ENCODE results near the gene SOX10.

Gene SOX10

GRCh38 chr22:37967637-37968451, 16.5 kb downstream of the SOX10 start:
- H3K4me3 ChIP-seq (ENCODE audit: low read length in 2 of 2) = no peak overlapping the region
- H3K9ac ChIP-seq (ENCODE audit: low read depth, low read length, poor library complexity) = peak overlapping the region; percentile 67
- H3K4ac ChIP-seq (ENCODE audit: low read length) = peak overlapping the region; percentile 14
- peak overlapping the region; percentile 46 for H2BK15ac ChIP-seq (ENCODE audit: low read length)
- H3K9me3 ChIP-seq (replicated peaks in 1 of 2; ENCODE audit: control insufficient read depth in 2 of 2, insufficient read depth in 1 of 2, low read depth in 1 of 2, low read length in 2 of 2) = no peaks in the 10 kb centered on the region
- peaks cover 4% of the 10 kb centered on the region for H3K79me1 ChIP-seq (ENCODE audit: low read depth, low read length)
- WGBS, 2 donors (ENCODE audit: extremely low coverage in 2 of 2, insufficient read length in 2 of 2, insufficient replicate concordance in 1 of 2) = no CpG with 5 or more reads among the region's 14 CpGs
- no peaks in the 10 kb centered on the region for H3K27me3 ChIP-seq (ENCODE audit: control insufficient read depth in 3 of 3, insufficient read depth in 3 of 3, low read depth in 1 of 3, low read length in 3 of 3)
- H3K27ac ChIP-seq (replicated peaks; ENCODE audit: low read length) = peak overlapping the region; percentile 83
- H2BK12ac ChIP-seq (ENCODE audit: low read length) = no peak overlapping the region
- peak overlapping the region; percentile 33 for H2AK5ac ChIP-seq (ENCODE audit: low read depth, low read length)
- no peak overlapping the region for H3K23ac ChIP-seq (ENCODE audit: low read depth, low read length, poor library complexity)
- DNase-seq (ENCODE audit: low spot score) = no peak
- H3K18ac ChIP-seq (ENCODE audit: low read length) = peak overlapping the region; percentile 92
- H3K14ac ChIP-seq (ENCODE audit: low read length) = no peak overlapping the region
- H4K91ac ChIP-seq (ENCODE audit: low read depth, low read length, poor library complexity) = no peak overlapping the region
- no peak overlapping the region for H2AFZ ChIP-seq (ENCODE audit: low read length)
- no peak overlapping the region for H2BK120ac ChIP-seq (ENCODE audit: low read depth, low read length)
- H3K36me3 ChIP-seq (replicated peaks in 1 of 2; ENCODE audit: control insufficient read depth in 2 of 2, insufficient read depth in 2 of 2, low read length in 2 of 2) = peaks cover 13 to 69% of the 10 kb centered on the region in 2 donors
- peak overlapping the region; percentile 21 for H3K4me2 ChIP-seq (ENCODE audit: insufficient read depth, low read length, poor library complexity, severe bottlenecking)
- peaks cover 9 to 30% of the 10 kb centered on the region in 2 donors for H3K4me1 ChIP-seq (ENCODE audit: control insufficient read depth in 2 of 2, insufficient read depth in 1 of 2, low read depth in 1 of 2, low read length in 2 of 2)
- no peak overlapping the region for H4K8ac ChIP-seq (ENCODE audit: low read depth, low read length)
- H2BK5ac ChIP-seq (ENCODE audit: low read length) = peak overlapping the region; percentile 89

GRCh38 chr22:37967147-37967546, 17.2 kb downstream of the SOX10 start:
- Histone ChIP-seq H3K4me2 (ENCODE audit: insufficient read depth, low read length, poor library complexity, severe bottlenecking) (no peak overlapping the region), H3K4me1 (ENCODE audit: control insufficient read depth in 2 of 2, insufficient read depth in 1 of 2, low read depth in 1 of 2, low read length in 2 of 2) (peaks cover 9 to 28% of the 10 kb centered on the region in 2 donors), H3K9me3 (replicated peaks in 1 of 2; ENCODE audit: control insufficient read depth in 2 of 2, insufficient read depth in 1 of 2, low read depth in 1 of 2, low read length in 2 of 2) (no peaks in the 10 kb centered on the region), H3K23ac (ENCODE audit: low read depth, low read length, poor library complexity) (no peak overlapping the region), H3K9ac (ENCODE audit: low read depth, low read length, poor library complexity) (peak overlapping the region; percentile 25), H3K4ac (ENCODE audit: low read length) (no peak overlapping the region), H3K18ac (ENCODE audit: low read length) (no peak overlapping the region), H3K79me1 (ENCODE audit: low read depth, low read length) (peaks cover 3% of the 10 kb centered on the region), H3K27ac (replicated peaks; ENCODE audit: low read length) (peak overlapping the region; percentile 83), H2BK15ac (ENCODE audit: low read length) (no peak overlapping the region), H2BK12ac (ENCODE audit: low read length) (peak overlapping the region; percentile 50), H2BK5ac (ENCODE audit: low read length) (peak overlapping the region; percentile 57), H3K4me3 (ENCODE audit: low read length in 2 of 2) (no peak overlapping the region), H3K14ac (ENCODE audit: low read length) (no peak overlapping the region), H3K27me3 (ENCODE audit: control insufficient read depth in 3 of 3, insufficient read depth in 3 of 3, low read depth in 1 of 3, low read length in 3 of 3) (no peaks in the 10 kb centered on the region), H4K8ac (ENCODE audit: low read depth, low read length) (no peak overlapping the region), H2AK5ac (ENCODE audit: low read depth, low read length) (no peak overlapping the region), H3K36me3 (replicated peaks in 1 of 2; ENCODE audit: control insufficient read depth in 2 of 2, insufficient read depth in 2 of 2, low read length in 2 of 2) (peaks cover 15 to 66% of the 10 kb centered on the region in 2 donors), H2AFZ (ENCODE audit: low read length) (no peak overlapping the region), H2BK120ac (ENCODE audit: low read depth, low read length) (no peak overlapping the region), H4K91ac (ENCODE audit: low read depth, low read length, poor library complexity) (no peak overlapping the region)
- no CpG with 5 or more reads among the region's 1 CpG for WGBS, 2 donors (ENCODE audit: extremely low coverage in 2 of 2, insufficient read length in 2 of 2, insufficient replicate concordance in 1 of 2)
- DNase-seq (ENCODE audit: low spot score) = no peak

GRCh38 chr22:37965940-37966664, 18.3 kb downstream of the SOX10 start:
- Histone ChIP-seq H3K4me1 (ENCODE audit: control insufficient read depth in 2 of 2, insufficient read depth in 1 of 2, low read depth in 1 of 2, low read length in 2 of 2) (peaks cover 4 to 21% of the 10 kb centered on the region in 2 donors), H3K9ac (ENCODE audit: low read depth, low read length, poor library complexity) (peak overlapping the region; percentile 61), H3K18ac (ENCODE audit: low read length) (peak overlapping the region; percentile 13), H2BK5ac (ENCODE audit: low read length) (peak overlapping the region; percentile 57), H2BK120ac (ENCODE audit: low read depth, low read length) (no peak overlapping the region), H2AFZ (ENCODE audit: low read length) (no peak overlapping the region), H4K91ac (ENCODE audit: low read depth, low read length, poor library complexity) (no peak overlapping the region), H3K4me3 (ENCODE audit: low read length in 2 of 2) (no peak overlapping the region), H3K27me3 (ENCODE audit: control insufficient read depth in 3 of 3, insufficient read depth in 3 of 3, low read depth in 1 of 3, low read length in 3 of 3) (no peaks in the 10 kb centered on the region), H4K8ac (ENCODE audit: low read depth, low read length) (peak overlapping the region; percentile 83), H2AK5ac (ENCODE audit: low read depth, low read length) (no peak overlapping the region), H3K4me2 (ENCODE audit: insufficient read depth, low read length, poor library complexity, severe bottlenecking) (no peak overlapping the region), H3K4ac (ENCODE audit: low read length) (no peak overlapping the region), H3K36me3 (replicated peaks in 1 of 2; ENCODE audit: control insufficient read depth in 2 of 2, insufficient read depth in 2 of 2, low read length in 2 of 2) (peaks cover 22 to 76% of the 10 kb centered on the region in 2 donors), H3K27ac (replicated peaks; ENCODE audit: low read length) (no peak overlapping the region), H2BK15ac (ENCODE audit: low read length) (no peak overlapping the region), H3K23ac (ENCODE audit: low read depth, low read length, poor library complexity) (no peak overlapping the region), H3K9me3 (replicated peaks in 1 of 2; ENCODE audit: control insufficient read depth in 2 of 2, insufficient read depth in 1 of 2, low read depth in 1 of 2, low read length in 2 of 2) (no peaks in the 10 kb centered on the region), H3K14ac (ENCODE audit: low read length) (no peak overlapping the region), H2BK12ac (ENCODE audit: low read length) (no peak overlapping the region), H3K79me1 (ENCODE audit: low read depth, low read length) (peaks cover 3% of the 10 kb centered on the region)
- no peak for DNase-seq (ENCODE audit: low spot score)
- no CpG with 5 or more reads among the region's 9 CpGs for WGBS, 2 donors (ENCODE audit: extremely low coverage in 2 of 2, insufficient read length in 2 of 2, insufficient replicate concordance in 1 of 2)

GRCh38 chr22:37961062-37961461, 23.3 kb downstream of the SOX10 start:
- no peak overlapping the region for H2AFZ ChIP-seq (ENCODE audit: low read length)
- no peak overlapping the region for H2BK15ac ChIP-seq (ENCODE audit: low read length)
- WGBS, 2 donors (ENCODE audit: extremely low coverage in 2 of 2, insufficient read length in 2 of 2, insufficient replicate concordance in 1 of 2) = no CpG with 5 or more reads among the region's 4 CpGs
- H3K14ac ChIP-seq (ENCODE audit: low read length) = no peak overlapping the region
- no peak overlapping the region for H2AK5ac ChIP-seq (ENCODE audit: low read depth, low read length)
- no peak overlapping the region for H2BK5ac ChIP-seq (ENCODE audit: low read length)
- H4K8ac ChIP-seq (ENCODE audit: low read depth, low read length) = no peak overlapping the region
- H3K18ac ChIP-seq (ENCODE audit: low read length) = no peak overlapping the region
- H3K4ac ChIP-seq (ENCODE audit: low read length) = no peak overlapping the region
- H3K4me3 ChIP-seq (ENCODE audit: low read length in 2 of 2) = no peak overlapping the region
- peaks cover 0 to 2% of the 10 kb centered on the region in 2 donors for H3K9me3 ChIP-seq (replicated peaks in 1 of 2; ENCODE audit: control insufficient read depth in 2 of 2, insufficient read depth in 1 of 2, low read depth in 1 of 2, low read length in 2 of 2)
- no peak overlapping the region for H4K91ac ChIP-seq (ENCODE audit: low read depth, low read length, poor library complexity)
- no peak for DNase-seq (ENCODE audit: low spot score)
- H3K4me1 ChIP-seq (ENCODE audit: control insufficient read depth in 2 of 2, insufficient read depth in 1 of 2, low read depth in 1 of 2, low read length in 2 of 2) = peaks cover 0 to under 1% of the 10 kb centered on the region in 2 donors
- H3K4me2 ChIP-seq (ENCODE audit: insufficient read depth, low read length, poor library complexity, severe bottlenecking) = no peak overlapping the region
- no peak overlapping the region for H3K23ac ChIP-seq (ENCODE audit: low read depth, low read length, poor library complexity)
- H3K27me3 ChIP-seq (ENCODE audit: control insufficient read depth in 3 of 3, insufficient read depth in 3 of 3, low read depth in 1 of 3, low read length in 3 of 3) = no peaks in the 10 kb centered on the region
- H3K27ac ChIP-seq (replicated peaks; ENCODE audit: low read length) = no peak overlapping the region
- no peak overlapping the region for H2BK12ac ChIP-seq (ENCODE audit: low read length)
- H2BK120ac ChIP-seq (ENCODE audit: low read depth, low read length) = no peak overlapping the region
- peaks cover 36 to 83% of the 10 kb centered on the region in 2 donors for H3K36me3 ChIP-seq (replicated peaks in 1 of 2; ENCODE audit: control insufficient read depth in 2 of 2, insufficient read depth in 2 of 2, low read length in 2 of 2)
- peaks cover 2% of the 10 kb centered on the region for H3K79me1 ChIP-seq (ENCODE audit: low read depth, low read length)
- no peak overlapping the region for H3K9ac ChIP-seq (ENCODE audit: low read depth, low read length, poor library complexity)

Measured in neuronal stem cell (in vitro differentiated cells).